Measurements from ENCODE around the gene SLC35D1. TPM values are rescaled to one million over a fixed set of nuclear protein-coding genes. Genes with fewer than 3 reads are reported as not detected.

SLC35D1 gene
- total and polyA plus RNA-seq, 10 of the 15 experiments (the other 5 are each of a cell fraction or from before 2014, with no cell fraction given) = 2.9 to 12.4 (median 8.6) TPM

- no peak overlapping the region for H3K27ac ChIP-seq (ENCODE audit: control insufficient read depth, insufficient read depth)
- H3K9me3 ChIP-seq (replicated peaks; ENCODE audit: control insufficient read depth, insufficient read depth, low read length) = no peaks in the 10 kb centered on the region
- BruUV-seq (replicated peaks) = no TSS peak
- ChIA-PET POLR2A (interaction anchor here (0.5 to 0.6 kb wide), 2 partner anchors 39 to 288 kb away, joined by 3 to 7 read pairs; no protein-coding TSS in a partner anchor), CTCF (interaction anchor here (0.6 to 3.3 kb wide), 6 partner anchors 55 to 162 kb away, joined by 3 to 21 read pairs (median 6); no protein-coding TSS in a partner anchor), SMC1A (ENCODE audit: uncharacterized antibody, unreplicated experiment) (interaction anchor here (0.7 to 3.6 kb wide), 11 partner anchors 12 to 288 kb away, joined by 3 to 11 read pairs (median 4); no protein-coding TSS in a partner anchor), RAD21 (ENCODE audit: unreplicated experiment) (interaction anchor here (1.5 kb wide), 1 partner anchor 117 kb away, joined by 4 read pairs; no protein-coding TSS in a partner anchor)
- peak overlapping the region; percentile 54 for H3K4me2 ChIP-seq (ENCODE audit: control insufficient read depth, insufficient read depth)
- FAIRE-seq (no peak), ATAC-seq (no peak), DNase-seq (ENCODE audit: low read depth, low spot score) (no peak)
- no peak overlapping the region for H2AFZ ChIP-seq (ENCODE audit: control insufficient read depth, low read depth, low read length)
- in situ Hi-C loops (cut with MboI) = no loop called here
- H3K27me3 ChIP-seq (replicated peaks in 1 of 2; ENCODE audit: control insufficient read depth in 2 of 2, insufficient read depth in 2 of 2, low read length in 1 of 2) = no peaks in the 10 kb centered on the region
- TF ChIP-seq RBBP5 (conservative IDR thresholded peaks at IDR 0.05) (no peak), IRF4 (IDR thresholded peaks at IDR 0.05; ENCODE audit: low read depth, low read length) (no peak), NFXL1 (IDR thresholded peaks at IDR 0.05; ENCODE audit: borderline replicate concordance) (no peak), PAX8 (IDR thresholded peaks at IDR 0.05) (no peak), KDM1A (IDR thresholded peaks at IDR 0.05; ENCODE audit: borderline replicate concordance) (no peak), NKRF (conservative IDR thresholded peaks at IDR 0.05) (no peak), BACH1 (IDR thresholded peaks at IDR 0.05; ENCODE audit: borderline replicate concordance) (no peak), HDGF (IDR thresholded peaks at IDR 0.05) (no peak), SREBF2 (IDR thresholded peaks at IDR 0.05; ENCODE audit: low read length) (no peak), LARP7 (IDR thresholded peaks at IDR 0.05) (no peak), TAF1 (IDR thresholded peaks at IDR 0.05; ENCODE audit: borderline replicate concordance, low read depth, low read length) (no peak), RAD51 (IDR thresholded peaks at IDR 0.05) (no peak), IRF3 (IDR thresholded peaks at IDR 0.05) (no peak), SMAD1 (IDR thresholded peaks at IDR 0.05; ENCODE audit: low read depth, partially characterized antibody) (no peak), CBX5 (IDR thresholded peaks at IDR 0.05; ENCODE audit: low read depth) (no peak), MXI1 (IDR thresholded peaks at IDR 0.05; ENCODE audit: low read depth, low read length) (no peak), CHD2 (IDR thresholded peaks at IDR 0.05; ENCODE audit: borderline replicate concordance, low read depth, low read length) (no peak), CUX1 (IDR thresholded peaks at IDR 0.05; ENCODE audit: insufficient replicate concordance, low read depth, low read length) (no peak), CEBPB (IDR thresholded peaks at IDR 0.05; ENCODE audit: borderline replicate concordance in 1 of 2, low read depth in 2 of 2, low read length in 2 of 2) (no peak)
- H4K20me1 ChIP-seq (ENCODE audit: control insufficient read depth, insufficient read depth) = no peaks in the 10 kb centered on the region
- H3K36me3 ChIP-seq (ENCODE audit: control insufficient read depth in 2 of 2, insufficient read depth in 2 of 2, low read length in 1 of 2) = peaks cover 0 to 2% of the 10 kb centered on the region in 2 experiments; a peak in 1 of 4 replicates
- H3K4me3 ChIP-seq = no peak overlapping the region
- 63% methylated on average over 4 of the region's 4 CpGs for WGBS (ENCODE audit: insufficient coverage, insufficient replicate concordance, low lambda C conversion rate, missing lambda C conversion rate)
- no peak overlapping the region for H3K9ac ChIP-seq (ENCODE audit: control insufficient read depth, insufficient read depth, low read length)
- intact Hi-C loops (cut with micrococcal nuclease; ENCODE audit: unreplicated experiment) = loop anchor here (5.0 kb wide), 3 partner anchors 96 to 161 kb away; no protein-coding TSS in a partner anchor
- peaks cover 10% of the 10 kb centered on the region for H3K79me2 ChIP-seq (ENCODE audit: control insufficient read depth, insufficient read depth, low read length)
- no peaks in the 10 kb centered on the region for H3K4me1 ChIP-seq (ENCODE audit: control insufficient read depth, insufficient read depth, low read length)
Measured at GRCh38 chr1:67051196-67051595, 2.8 kb downstream of the SLC35D1 start.
